Mesenchymal stem cell (in vitro differentiated cells and primary cell): ENCODE measurements around the gene PRMT3.
"Not testable (repeated sequence)": the region's sequence is repeated elsewhere in the genome, so short reads cannot be mapped to it uniquely, and the experiment has no call there.

ENCODE experiments used
- DNase-seq: peaks from one replicate; pipeline ENCODE4 v3.0.0-alpha.2; 2013
- H2AFZ ChIP-seq: one replicate; pipeline ENCODE4 v1.6.1; 2013; ENCODE audit warnings: low read depth, mild to moderate bottlenecking, control low read depth, inconsistent platforms, low read length, moderate library complexity
- H2AK5ac ChIP-seq: 2 replicates; pipeline ENCODE4 v1.6.1; 2013; ENCODE audit warnings: low read length, moderate library complexity, mild to moderate bottlenecking, inconsistent platforms; ENCODE audit not compliant: severe bottlenecking
- H2BK120ac ChIP-seq: one replicate; pipeline ENCODE4 v1.6.1; 2013; ENCODE audit warnings: low read depth, mild to moderate bottlenecking, inconsistent platforms, low read length, moderate library complexity
- H2BK12ac ChIP-seq, 2 experiments: one replicate each; pipeline ENCODE4 v1.6.1; 2013; ENCODE audit warnings: inconsistent platforms in 2 of 2, low read length in 2 of 2, mild to moderate bottlenecking in 2 of 2, moderate library complexity in 2 of 2, control low read depth in 1 of 2
- H2BK15ac ChIP-seq: one replicate; pipeline ENCODE4 v1.6.1; 2013; ENCODE audit warnings: mild to moderate bottlenecking, low read depth, inconsistent platforms; ENCODE audit not compliant: poor library complexity, severe bottlenecking
- H2BK5ac ChIP-seq: 2 replicates; pipeline ENCODE4 v1.6.1; 2013; ENCODE audit warnings: low read depth, mild to moderate bottlenecking, low read length, control low read depth, inconsistent platforms; ENCODE audit not compliant: poor library complexity, severe bottlenecking
- H3K14ac ChIP-seq, 2 experiments: one replicate each; pipeline ENCODE4 v1.6.1; 2013; ENCODE audit warnings: inconsistent platforms in 2 of 2, low read length in 2 of 2, control low read depth in 1 of 2, mild to moderate bottlenecking in 1 of 2, moderate library complexity in 1 of 2
- H3K18ac ChIP-seq, 2 experiments: one replicate each; pipeline ENCODE4 v1.6.1; 2013; ENCODE audit warnings: inconsistent platforms in 2 of 2, low read length in 2 of 2, control low read depth in 1 of 2, low read depth in 1 of 2, mild to moderate bottlenecking in 1 of 2
- H3K23ac ChIP-seq, 2 experiments: one replicate each; pipeline ENCODE4 v1.6.1; 2013; ENCODE audit warnings: inconsistent platforms in 2 of 2, low read length in 2 of 2, mild to moderate bottlenecking in 2 of 2, moderate library complexity in 2 of 2, control low read depth in 1 of 2
- H3K27ac ChIP-seq: 2 replicates; pipeline ENCODE4 v1.5.1; 2013; ENCODE audit warnings: mild to moderate bottlenecking, moderate library complexity, low read length, control low read depth, inconsistent platforms; ENCODE audit not compliant: poor library complexity, severe bottlenecking
- H3K27me3 ChIP-seq, 2 experiments: 2 replicates each; pipeline versions ENCODE4 v1.6.1 to v1.7.0; 2013; ENCODE audit warnings: low read length in 2 of 2, mild to moderate bottlenecking in 2 of 2, moderate library complexity in 2 of 2, control low read depth in 1 of 2, inconsistent platforms in 1 of 2; ENCODE audit not compliant: control insufficient read depth in 1 of 2, insufficient read depth in 1 of 2
- H3K36me3 ChIP-seq, 2 experiments: 2 replicates each; pipeline versions ENCODE4 v1.6.1 to v1.7.0; 2013; ENCODE audit warnings: low read length in 2 of 2, control low read depth in 1 of 2, inconsistent platforms in 1 of 2, low read depth in 1 of 2, mild to moderate bottlenecking in 1 of 2; ENCODE audit not compliant: insufficient read depth in 2 of 2, control insufficient read depth in 1 of 2
- H3K4ac ChIP-seq, 2 experiments: one replicate each; pipeline ENCODE4 v1.6.1; 2013; ENCODE audit warnings: inconsistent platforms in 2 of 2, low read length in 2 of 2, mild to moderate bottlenecking in 2 of 2, moderate library complexity in 2 of 2, control low read depth in 1 of 2, low read depth in 1 of 2
- H3K4me1 ChIP-seq: 2 replicates; pipeline ENCODE4 v1.6.1; 2013; ENCODE audit warnings: low read depth, low read length, control low read depth; ENCODE audit not compliant: control insufficient read depth, insufficient read depth
- H3K4me2 ChIP-seq: 2 replicates; pipeline ENCODE4 v1.6.1; 2013; ENCODE audit warnings: low read length, mild to moderate bottlenecking, inconsistent platforms; ENCODE audit not compliant: poor library complexity, severe bottlenecking
- H3K4me3 ChIP-seq, 2 experiments: 2 replicates each; pipeline versions ENCODE4 v1.5.1 to v1.7.0; 2013; ENCODE audit warnings: low read length in 2 of 2, mild to moderate bottlenecking in 2 of 2, control low read depth in 1 of 2, low read depth in 1 of 2; ENCODE audit not compliant: insufficient read depth in 1 of 2
- H3K79me1 ChIP-seq: replicated peaks from 2 replicates; pipeline ENCODE4 v1.6.1; 2013; ENCODE audit warnings: mild to moderate bottlenecking, control low read depth, low read length, inconsistent platforms; ENCODE audit not compliant: poor library complexity, severe bottlenecking
- H3K9ac ChIP-seq: 2 replicates; pipeline ENCODE4 v1.7.0; 2013; ENCODE audit warnings: mild to moderate bottlenecking, low read length, moderate library complexity
- H3K9me3 ChIP-seq: 2 replicates; pipeline ENCODE4 v1.7.0; 2013; ENCODE audit warnings: mild to moderate bottlenecking, low read length; ENCODE audit not compliant: control insufficient read depth
- H4K8ac ChIP-seq: one replicate; pipeline ENCODE4 v1.6.1; 2013; ENCODE audit warnings: inconsistent platforms, mild to moderate bottlenecking, low read length, moderate library complexity
- H4K91ac ChIP-seq: one replicate; pipeline ENCODE4 v1.6.1; 2013; ENCODE audit warnings: mild to moderate bottlenecking, low read length, inconsistent platforms
- WGBS: methylation state at CpG from one replicate; pipeline ENCODE4 v1.1.7; 2013; ENCODE audit warnings: mixed read lengths; 5-methylcytosine and 5-hydroxymethylcytosine counted together

Gene PRMT3

DNA sequence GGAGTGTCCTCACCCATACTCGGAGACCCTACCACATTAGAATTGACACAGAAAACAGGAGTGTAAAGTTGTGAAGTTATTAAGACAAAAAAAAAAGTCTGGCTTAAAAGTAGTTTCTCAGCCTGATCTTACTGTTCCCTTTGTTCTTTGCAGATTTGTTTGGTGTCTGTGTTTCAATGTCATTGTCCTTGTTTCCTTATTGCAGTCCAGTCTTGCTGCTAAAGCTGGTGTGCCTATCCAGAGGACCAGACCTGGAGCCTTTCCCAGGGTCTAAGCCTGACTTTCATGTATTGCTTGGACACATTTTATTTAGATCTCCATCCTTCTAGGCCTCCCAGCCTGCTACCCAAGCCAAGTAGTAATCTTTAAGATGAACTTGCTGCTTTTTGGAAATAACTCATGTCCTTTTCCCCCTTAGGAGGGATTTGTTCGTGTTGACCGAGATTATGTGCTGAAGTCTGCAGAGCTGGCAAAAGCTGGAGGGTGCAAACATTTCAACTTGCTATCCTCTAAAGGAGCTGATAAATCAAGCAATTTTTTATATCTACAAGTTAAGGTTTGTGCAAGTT, 11.3 kb upstream of the PRMT3 start:
- no peak overlapping the region for H2BK5ac ChIP-seq
- H3K27ac ChIP-seq, result no peak overlapping the region
- no peak overlapping the region for H3K9ac ChIP-seq
- H3K79me1 ChIP-seq, result peaks cover 2% of the 10 kb centered on the region
- no peak overlapping the region for H4K91ac ChIP-seq
- H2BK120ac ChIP-seq, result no peak overlapping the region
- peaks cover 5 to 78% of the 10 kb centered on the region in 2 experiments for H3K36me3 ChIP-seq
- no peak overlapping the region for H3K4ac ChIP-seq
- no peak for DNase-seq
- H3K4me3 ChIP-seq, result no peak overlapping the region
- 80% methylated on average over 1 of the region's 3 CpGs for WGBS
- no peak overlapping the region for H2AFZ ChIP-seq
- no peak overlapping the region for H3K23ac ChIP-seq
- no peak overlapping the region for H4K8ac ChIP-seq
- H3K4me2 ChIP-seq, result no peak overlapping the region
- H2AK5ac ChIP-seq, result no peak overlapping the region
- H3K9me3 ChIP-seq, result no peaks in the 10 kb centered on the region
- no peak overlapping the region for H3K14ac ChIP-seq
- H3K27me3 ChIP-seq, result no peaks in the 10 kb centered on the region
- H2BK12ac ChIP-seq, result no peak overlapping the region
- H3K18ac ChIP-seq, result no peak overlapping the region
- no peak overlapping the region for H2BK15ac ChIP-seq
- no peaks in the 10 kb centered on the region for H3K4me1 ChIP-seq

DNA sequence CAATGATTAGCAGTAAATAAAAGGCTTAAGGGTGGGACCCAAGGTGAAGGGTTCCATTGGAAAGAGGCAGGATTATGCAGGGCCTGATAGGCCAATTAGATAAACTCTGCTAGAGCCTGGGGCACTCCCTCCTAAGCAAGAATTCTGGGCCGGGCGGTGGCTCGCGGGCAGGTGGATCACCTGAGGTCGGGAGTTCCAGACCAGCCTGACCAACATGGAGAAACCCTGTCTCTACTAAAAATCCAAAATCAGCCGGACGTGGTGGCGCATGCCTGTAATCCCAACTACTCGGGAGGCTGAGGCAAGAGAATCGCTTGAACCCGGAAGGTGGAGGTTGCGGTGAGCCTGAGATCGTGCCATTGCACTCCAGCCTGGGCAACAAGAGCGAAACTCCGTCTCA, 1.5 kb upstream of the PRMT3 start:
- H3K9ac ChIP-seq, H4K91ac ChIP-seq, H3K4me3 ChIP-seq, H3K18ac ChIP-seq, H3K4me2 ChIP-seq, H3K79me1 ChIP-seq, H3K9me3 ChIP-seq, H2AFZ ChIP-seq, H3K4ac ChIP-seq, H3K23ac ChIP-seq, H2BK15ac ChIP-seq, H2BK120ac ChIP-seq, H2BK12ac ChIP-seq, H2AK5ac ChIP-seq, H4K8ac ChIP-seq, H3K14ac ChIP-seq, DNase-seq, H2BK5ac ChIP-seq, H3K27me3 ChIP-seq, H3K4me1 ChIP-seq, H3K27ac ChIP-seq: not testable (repeated sequence)
- peaks cover 0 to 35% of the 10 kb centered on the region in 2 experiments for H3K36me3 ChIP-seq
- WGBS, result 84% methylated on average over 13 of the region's 15 CpGs

DNA sequence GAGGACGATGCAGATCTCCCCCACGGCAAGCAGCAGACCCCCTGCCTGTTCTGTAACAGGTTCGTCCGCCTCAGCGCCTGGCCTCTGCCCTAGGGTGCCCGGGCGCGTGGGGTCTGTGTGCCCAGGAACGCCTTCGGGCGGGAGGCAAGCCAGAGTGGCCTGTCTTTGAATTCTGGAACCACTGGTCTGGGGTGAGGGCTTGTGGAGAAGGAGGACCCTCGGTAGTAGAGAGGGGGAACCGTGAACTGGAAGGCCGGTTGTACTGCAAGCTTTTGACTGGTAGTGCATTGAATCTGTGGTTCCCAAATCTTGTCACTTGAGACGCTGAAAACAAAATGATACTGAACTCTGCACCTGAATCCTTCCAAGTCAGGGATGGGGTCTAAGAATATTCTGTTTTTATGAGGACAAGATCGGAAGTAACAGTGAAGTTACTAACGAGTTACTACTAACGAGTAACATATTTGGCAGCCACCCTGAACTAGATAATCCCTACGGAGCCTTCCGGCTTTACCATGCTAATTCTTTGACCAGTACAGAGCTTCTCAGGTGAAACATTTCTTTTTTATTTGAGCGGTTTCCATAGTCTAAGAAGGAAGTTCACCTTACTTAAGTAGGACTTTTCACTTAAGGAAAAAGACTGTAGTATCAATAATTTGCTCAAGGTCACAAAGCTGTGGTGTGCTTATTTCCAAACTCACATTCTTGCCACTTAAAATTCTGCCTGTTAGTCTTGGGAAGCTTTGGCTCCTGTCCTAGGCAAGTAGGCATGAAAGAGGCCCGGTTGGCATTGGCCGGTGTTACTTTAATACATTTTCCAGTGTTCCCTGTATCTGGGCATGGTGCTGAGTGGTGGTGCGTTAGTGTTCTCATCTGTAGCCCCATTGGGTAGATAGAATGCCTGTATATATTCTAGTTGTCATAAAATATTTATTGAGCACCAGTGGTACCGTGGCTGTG, 860 bp downstream of the PRMT3 start:
- peak overlapping the region in 1 of 2 experiments; percentile 17 for H2BK12ac ChIP-seq
- peaks cover 0 to 27% of the 10 kb centered on the region in 2 experiments for H3K36me3 ChIP-seq
- H3K9ac ChIP-seq, result peak overlapping the region; percentile 99
- H2AK5ac ChIP-seq, result no peak overlapping the region
- peak overlapping the region in 1 of 2 experiments; percentile 82 for H3K14ac ChIP-seq
- no peak overlapping the region for H2BK120ac ChIP-seq
- H4K91ac ChIP-seq, result no peak overlapping the region
- no peaks in the 10 kb centered on the region for H3K27me3 ChIP-seq
- H3K23ac ChIP-seq, result peak overlapping the region in 1 of 2 experiments; percentile 20
- peak overlapping the region; percentile 84 to 94 for H3K4me3 ChIP-seq
- WGBS, result 14% methylated on average over 23 of the region's 25 CpGs
- no peak overlapping the region for H2BK5ac ChIP-seq
- H3K18ac ChIP-seq, result peak overlapping the region; percentile 63 to 79
- no peaks in the 10 kb centered on the region for H3K9me3 ChIP-seq
- H2AFZ ChIP-seq, result peak overlapping the region; percentile 89
- H2BK15ac ChIP-seq, result peak overlapping the region; percentile 1
- peaks cover 2% of the 10 kb centered on the region for H3K4me1 ChIP-seq
- DNase-seq, result peak; percentile 20
- peaks cover 7% of the 10 kb centered on the region for H3K79me1 ChIP-seq
- peak overlapping the region; percentile 95 for H3K4me2 ChIP-seq
- H3K4ac ChIP-seq, result peak overlapping the region in 1 of 2 experiments; percentile 81
- H3K27ac ChIP-seq, result no peak overlapping the region
- no peak overlapping the region for H4K8ac ChIP-seq

DNA sequence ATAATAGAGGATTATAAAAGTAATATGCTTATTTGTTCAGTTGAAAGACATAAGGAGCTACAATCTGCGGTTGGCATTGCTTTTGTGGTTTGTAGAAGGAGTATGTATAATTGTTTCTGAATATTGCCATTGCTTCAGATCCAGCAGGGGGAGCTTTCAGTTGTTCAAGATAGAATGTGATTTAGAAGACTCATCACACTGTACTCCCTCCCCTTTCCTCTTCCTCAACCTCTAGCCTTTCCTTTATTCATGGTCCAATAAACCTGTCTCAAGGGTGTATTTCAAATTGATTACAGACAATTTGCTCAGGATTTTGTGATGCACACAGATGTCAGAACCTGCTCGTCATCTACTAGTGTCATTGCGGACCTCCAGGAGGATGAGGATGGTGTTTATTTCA, 9.8 kb downstream of the PRMT3 start:
- DNase-seq, result peak; percentile 63
- Histone ChIP-seq H2AK5ac (no peak overlapping the region), H4K8ac (no peak overlapping the region), H3K4me3 (no peak overlapping the region), H3K36me3 (peaks cover 2 to 51% of the 10 kb centered on the region in 2 experiments), H3K18ac (no peak overlapping the region), H3K79me1 (peaks cover 1% of the 10 kb centered on the region), H3K9ac (no peak overlapping the region), H3K27ac (no peak overlapping the region), H2BK5ac (no peak overlapping the region), H3K4ac (no peak overlapping the region), H2BK15ac (no peak overlapping the region), H3K27me3 (no peaks in the 10 kb centered on the region), H3K4me1 (no peaks in the 10 kb centered on the region), H2AFZ (no peak overlapping the region), H4K91ac (no peak overlapping the region), H3K4me2 (no peak overlapping the region), H3K9me3 (no peaks in the 10 kb centered on the region), H2BK120ac (no peak overlapping the region), H3K23ac (no peak overlapping the region), H2BK12ac (no peak overlapping the region), H3K14ac (no peak overlapping the region)
- WGBS, result 92% methylated on average over 3 of the region's 3 CpGs
